H7 (cell line): ENCODE data around the gene DNAJC4. TPM values are rescaled to one million over a fixed set of nuclear protein-coding genes. Genes with fewer than 3 reads are reported as not detected.

Source experiments
- DNase-seq: peaks from one replicate; pipeline ENCODE4 v3.0.0; 2012
- H3K27me3 ChIP-seq: 2 replicates; pipeline ENCODE4 v1.6.0; 2011; ENCODE audit warnings: mild to moderate bottlenecking, low read length; ENCODE audit not compliant: control insufficient read depth, insufficient read depth
- H3K36me3 ChIP-seq: replicated peaks from 2 replicates; pipeline ENCODE4 v1.5.1; 2011; ENCODE audit warnings: low read length; ENCODE audit not compliant: control insufficient read depth, insufficient read depth
- H3K4me3 ChIP-seq: 2 replicates; pipeline ENCODE4 v1.5.1; 2011; ENCODE audit warnings: low read depth, mild to moderate bottlenecking, control low read depth, low read length, moderate library complexity; ENCODE audit not compliant: insufficient read depth
- total RNA-seq: library from RNA; depleted of rRNA; stranded (reverse); fragments of >200 nt; shearing (Covaris generic); gene quantifications from 2 replicates; pipeline ENCODE4 v1.2.3, GENCODE V29; 2014

Gene DNAJC4
- total RNA-seq, 1 experiment from 2014 or later: 12.0 TPM

DNA sequence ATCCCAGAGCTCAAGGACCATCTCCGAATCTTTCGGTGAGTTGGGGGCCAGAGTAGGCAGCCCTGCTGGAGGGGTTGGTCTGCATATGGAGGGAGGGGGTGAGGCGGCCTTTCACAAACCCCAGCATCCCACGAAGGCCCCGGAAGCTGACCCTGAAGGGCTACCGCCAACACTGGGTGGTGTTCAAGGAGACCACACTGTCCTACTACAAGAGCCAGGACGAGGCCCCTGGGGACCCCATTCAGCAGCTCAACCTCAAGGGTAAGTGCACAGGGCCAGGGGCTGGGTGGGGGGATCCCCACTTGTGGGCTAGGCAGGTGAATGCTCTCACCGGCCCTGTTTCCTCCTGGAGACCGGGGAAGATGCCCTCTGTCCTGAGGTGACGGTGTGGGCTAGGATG lies 10.6 kb upstream of the DNAJC4 start:
- no peaks in the 10 kb centered on the region for H3K27me3 ChIP-seq
- DNase-seq: no peak
- no peak overlapping the region for H3K4me3 ChIP-seq
- H3K36me3 ChIP-seq: no peaks in the 10 kb centered on the region; the same call in none of the 2 replicates

DNA sequence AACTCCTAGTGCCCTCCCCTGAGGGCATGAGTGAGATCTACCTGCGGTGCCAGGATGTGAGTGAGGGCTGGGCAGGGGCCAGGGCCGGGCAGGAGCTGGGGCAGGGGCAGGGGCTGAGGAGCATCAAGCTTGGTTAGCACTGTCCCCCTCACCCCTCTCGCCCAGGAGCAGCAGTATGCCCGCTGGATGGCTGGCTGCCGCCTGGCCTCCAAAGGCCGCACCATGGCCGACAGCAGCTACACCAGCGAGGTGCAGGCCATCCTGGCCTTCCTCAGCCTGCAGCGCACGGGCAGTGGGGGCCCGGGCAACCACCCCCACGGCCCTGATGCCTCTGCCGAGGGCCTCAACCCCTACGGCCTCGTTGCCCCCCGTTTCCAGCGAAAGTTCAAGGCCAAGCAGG lies 10.1 kb upstream of the DNAJC4 start:
- no peaks in the 10 kb centered on the region; the same call in none of the 2 replicates for H3K36me3 ChIP-seq
- H3K4me3 ChIP-seq: no peak overlapping the region
- H3K27me3 ChIP-seq: no peaks in the 10 kb centered on the region
- DNase-seq: no peak

DNA sequence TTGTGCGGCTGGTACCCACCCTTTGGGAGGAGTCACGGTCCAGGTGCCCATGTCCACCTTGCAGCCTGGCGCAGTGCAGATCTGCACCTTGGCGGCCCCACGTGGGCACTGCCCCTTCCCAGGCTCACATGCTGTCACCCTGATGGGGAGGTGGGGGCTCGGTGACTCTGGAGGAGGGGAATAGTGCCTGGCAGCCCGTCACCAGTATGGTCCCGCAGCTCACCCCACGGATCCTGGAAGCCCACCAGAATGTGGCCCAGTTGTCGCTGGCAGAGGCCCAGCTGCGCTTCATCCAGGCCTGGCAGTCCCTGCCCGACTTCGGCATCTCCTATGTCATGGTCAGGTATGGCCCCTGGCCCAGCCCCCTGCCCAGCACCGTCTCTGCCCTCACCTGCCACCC lies 9.6 kb upstream of the DNAJC4 start:
- Histone ChIP-seq H3K27me3 (no peaks in the 10 kb centered on the region), H3K4me3 (no peak overlapping the region), H3K36me3 (no peaks in the 10 kb centered on the region; the same call in none of the 2 replicates)
- DNase-seq: no peak

DNA sequence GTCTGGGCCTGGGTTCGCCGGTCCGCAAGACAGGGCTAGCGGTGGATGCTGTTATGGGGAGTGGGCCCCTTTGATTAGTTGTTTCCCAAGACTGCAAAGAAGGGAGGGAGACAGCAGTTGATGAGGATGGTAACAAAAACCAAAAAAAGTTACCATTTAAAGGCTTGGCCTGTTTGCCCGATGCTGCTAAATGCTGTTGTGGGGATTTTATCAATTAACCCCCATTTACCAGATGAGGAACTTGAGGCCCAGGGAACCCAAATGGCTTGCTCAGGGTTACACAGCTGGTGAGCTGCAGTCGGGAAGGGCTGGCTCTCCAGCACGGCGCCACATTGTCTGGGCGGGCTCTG lies 7.7 kb upstream of the DNAJC4 start:
- no peaks in the 10 kb centered on the region for H3K27me3 ChIP-seq
- DNase-seq: no peak
- H3K4me3 ChIP-seq: no peak overlapping the region
- H3K36me3 ChIP-seq: no peaks in the 10 kb centered on the region; the same call in none of the 2 replicates

DNA sequence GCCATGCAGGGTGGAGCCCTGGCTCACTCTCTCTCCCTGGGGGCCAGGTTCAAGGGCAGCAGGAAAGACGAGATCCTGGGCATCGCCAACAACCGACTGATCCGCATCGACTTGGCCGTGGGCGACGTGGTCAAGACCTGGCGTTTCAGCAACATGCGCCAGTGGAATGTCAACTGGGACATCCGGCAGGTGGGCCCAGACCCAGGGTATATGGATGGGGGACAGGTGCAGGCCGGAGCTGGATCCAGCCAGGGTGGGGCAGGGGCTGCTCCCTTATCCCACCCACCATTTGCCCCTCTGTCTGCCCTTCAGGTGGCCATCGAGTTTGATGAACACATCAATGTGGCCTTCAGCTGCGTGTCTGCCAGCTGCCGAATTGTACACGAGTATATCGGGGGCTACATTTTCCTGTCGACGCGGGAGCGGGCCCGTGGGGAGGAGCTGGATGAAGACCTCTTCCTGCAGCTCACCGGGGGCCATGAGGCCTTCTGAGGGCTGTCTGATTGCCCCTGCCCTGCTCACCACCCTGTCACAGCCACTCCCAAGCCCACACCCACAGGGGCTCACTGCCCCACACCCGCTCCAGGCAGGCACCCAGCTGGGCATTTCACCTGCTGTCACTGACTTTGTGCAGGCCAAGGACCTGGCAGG lies 7.2 kb upstream of the DNAJC4 start:
- H3K36me3 ChIP-seq: no peaks in the 10 kb centered on the region; the same call in none of the 2 replicates
- H3K27me3 ChIP-seq: no peaks in the 10 kb centered on the region
- DNase-seq: no peak
- H3K4me3 ChIP-seq: no peak overlapping the region

DNA sequence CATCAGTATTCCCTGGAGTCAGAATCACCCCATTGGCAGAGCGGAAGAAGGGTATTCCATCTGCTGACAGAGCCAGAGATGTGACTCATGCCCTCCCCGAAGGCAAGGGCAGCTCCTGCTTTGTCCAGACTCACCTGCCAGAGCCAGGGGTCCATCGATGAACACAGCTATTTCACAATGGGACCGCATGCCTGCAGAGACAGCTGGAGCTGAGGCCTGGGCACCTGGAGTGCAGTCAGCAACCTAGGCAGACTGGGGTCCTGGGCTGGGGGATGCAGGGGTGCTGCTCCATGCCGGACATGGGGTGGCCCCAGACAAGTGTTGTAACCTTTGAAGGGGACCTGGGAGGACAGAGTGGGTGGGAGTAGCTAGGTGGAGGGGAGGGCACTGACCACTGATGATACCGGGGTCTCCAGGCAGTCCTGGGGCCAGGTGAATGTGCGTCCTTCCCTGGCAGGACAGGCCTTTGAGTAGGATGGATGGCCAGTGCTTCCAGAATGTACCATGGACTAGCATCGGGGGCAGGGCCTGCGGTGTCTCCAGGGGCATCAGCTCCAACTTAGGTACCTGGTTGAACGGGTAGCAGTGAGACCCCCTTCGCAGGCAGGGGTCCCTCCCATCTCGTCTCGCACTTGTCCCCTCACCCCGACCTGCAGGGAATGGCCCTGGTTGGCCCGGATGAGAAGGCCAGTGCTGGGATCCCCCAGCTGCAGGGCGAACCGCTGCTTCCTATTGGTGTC lies 6.0 kb upstream of the DNAJC4 start:
- Histone ChIP-seq H3K27me3 (no peaks in the 10 kb centered on the region), H3K4me3 (no peak overlapping the region), H3K36me3 (no peaks in the 10 kb centered on the region; the same call in none of the 2 replicates)
- peak; percentile 49 for DNase-seq

DNA sequence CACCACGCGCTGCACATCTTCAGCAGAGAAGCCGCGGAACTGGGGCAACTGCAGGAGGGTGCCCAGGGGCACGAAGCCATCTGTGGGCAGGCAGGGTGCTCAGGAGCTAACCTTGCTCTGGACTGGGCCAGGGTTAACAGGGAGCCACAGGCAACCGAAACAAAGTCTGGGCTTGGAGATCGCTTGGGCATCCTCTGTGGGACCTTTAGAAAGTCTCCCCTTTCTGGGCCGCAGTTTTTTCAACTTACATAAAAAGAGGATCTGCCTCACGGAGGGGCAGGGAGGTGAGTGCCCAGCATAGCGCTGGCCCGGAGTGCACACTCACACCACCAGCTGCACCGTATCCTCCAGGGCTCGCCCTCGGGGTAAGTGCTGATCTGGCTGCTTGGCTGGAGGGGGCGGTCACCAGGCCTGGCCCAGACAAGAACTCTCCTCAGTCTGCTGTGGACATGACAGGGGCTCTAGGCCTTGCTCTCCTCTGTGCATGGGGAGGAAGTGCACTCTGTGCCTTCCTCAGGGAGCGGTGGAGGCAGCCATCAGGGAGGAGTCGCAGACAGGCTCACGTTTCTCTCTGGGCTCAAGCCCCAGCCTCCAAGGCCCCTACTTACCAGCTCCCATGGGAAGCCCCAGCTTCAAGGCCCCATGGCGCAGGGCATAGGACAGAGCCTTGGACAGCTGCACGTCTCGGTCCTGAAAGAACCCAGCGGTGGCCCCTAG lies 5.3 kb upstream of the DNAJC4 start:
- Histone ChIP-seq H3K36me3 (no peaks in the 10 kb centered on the region; the same call in none of the 2 replicates), H3K27me3 (no peaks in the 10 kb centered on the region), H3K4me3 (peak overlapping the region; percentile 81)
- DNase-seq: peak; percentile 72

DNA sequence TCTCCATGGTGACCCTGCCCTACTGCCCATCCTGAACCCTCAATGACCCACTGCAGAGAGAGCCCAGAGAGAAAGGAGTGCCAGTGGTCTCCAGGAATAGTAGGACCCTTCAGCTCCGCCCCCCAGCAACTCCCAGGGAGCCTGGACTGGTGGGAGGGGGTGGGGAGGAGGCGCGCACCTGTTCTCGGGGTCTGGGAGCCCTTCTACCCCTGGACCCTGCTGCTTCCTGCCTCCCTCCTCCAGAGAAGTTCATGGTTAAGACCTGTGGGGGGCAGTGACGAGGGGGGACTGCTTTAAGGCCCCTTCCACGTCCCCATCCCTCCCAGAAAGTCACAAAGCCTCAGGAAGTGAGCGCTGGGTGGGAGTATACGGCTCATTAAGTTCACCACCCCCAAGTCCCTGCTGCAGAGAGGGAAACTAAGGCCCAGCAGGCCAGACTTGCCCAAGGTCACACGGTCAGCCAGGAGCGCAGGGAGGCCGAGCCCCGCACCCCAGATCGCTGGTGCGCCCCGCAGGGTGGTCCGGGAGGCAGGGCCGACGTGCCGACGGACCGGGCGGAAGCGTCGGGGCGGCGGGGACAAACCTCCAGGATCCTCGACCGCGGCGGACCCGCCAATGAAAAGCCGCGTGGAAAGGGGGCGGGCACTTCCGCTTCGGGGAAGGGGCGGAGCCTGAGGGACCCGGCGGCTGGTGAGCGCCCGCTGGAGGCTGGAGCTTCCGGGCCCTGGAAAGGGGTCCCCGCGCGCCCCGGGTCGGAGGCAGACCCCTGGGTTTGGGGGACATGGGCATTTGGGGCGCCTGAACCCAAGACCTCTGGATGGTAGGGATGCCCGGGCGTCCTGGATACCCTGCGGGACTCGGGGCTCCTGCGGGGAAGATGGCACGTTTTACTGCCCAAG lies 4.5 kb upstream of the DNAJC4 start, which contains the start of the genes NUDT22 and TRPT1:
Gene NUDT22, plus strand, starts transcription at position 667 of the 899 bp plus-strand sequence. CDS start 379 bp downstream, outside the sequence.
Gene TRPT1, minus strand, starts transcription at position 579 of the 899 bp plus-strand sequence. Its CDS starts 326 bp downstream, at position 253.
- Histone ChIP-seq H3K4me3 (peak within 1 kb of the TSS; percentile 81), H3K36me3 (no peaks in the 10 kb centered on the region; the same call in none of the 2 replicates), H3K27me3 (no peaks in the 10 kb centered on the region)
- peak; percentile 99 for DNase-seq

DNA sequence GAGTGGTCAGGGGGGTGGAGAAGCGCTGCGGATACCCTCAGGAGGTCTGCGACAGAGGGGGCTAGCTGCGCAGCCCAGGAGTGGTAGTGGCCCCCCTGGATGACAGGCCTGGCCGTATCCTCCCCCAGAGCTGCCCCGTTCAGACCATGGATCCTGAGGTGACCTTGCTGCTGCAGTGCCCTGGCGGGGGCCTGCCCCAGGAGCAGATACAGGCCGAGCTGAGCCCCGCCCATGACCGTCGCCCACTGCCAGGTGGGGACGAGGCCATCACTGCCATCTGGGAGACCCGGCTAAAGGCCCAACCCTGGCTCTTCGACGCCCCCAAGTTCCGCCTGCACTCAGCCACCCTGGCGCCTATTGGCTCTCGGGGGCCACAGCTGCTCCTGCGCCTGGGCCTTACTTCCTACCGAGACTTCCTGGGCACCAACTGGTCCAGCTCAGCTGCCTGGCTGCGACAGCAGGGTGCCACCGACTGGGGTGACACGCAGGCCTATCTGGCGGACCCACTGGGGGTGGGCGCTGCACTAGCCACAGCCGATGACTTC lies 3.8 kb upstream of the DNAJC4 start:
- no peak for DNase-seq
- no peaks in the 10 kb centered on the region; the same call in 1 of the 2 replicates for H3K27me3 ChIP-seq

DNA sequence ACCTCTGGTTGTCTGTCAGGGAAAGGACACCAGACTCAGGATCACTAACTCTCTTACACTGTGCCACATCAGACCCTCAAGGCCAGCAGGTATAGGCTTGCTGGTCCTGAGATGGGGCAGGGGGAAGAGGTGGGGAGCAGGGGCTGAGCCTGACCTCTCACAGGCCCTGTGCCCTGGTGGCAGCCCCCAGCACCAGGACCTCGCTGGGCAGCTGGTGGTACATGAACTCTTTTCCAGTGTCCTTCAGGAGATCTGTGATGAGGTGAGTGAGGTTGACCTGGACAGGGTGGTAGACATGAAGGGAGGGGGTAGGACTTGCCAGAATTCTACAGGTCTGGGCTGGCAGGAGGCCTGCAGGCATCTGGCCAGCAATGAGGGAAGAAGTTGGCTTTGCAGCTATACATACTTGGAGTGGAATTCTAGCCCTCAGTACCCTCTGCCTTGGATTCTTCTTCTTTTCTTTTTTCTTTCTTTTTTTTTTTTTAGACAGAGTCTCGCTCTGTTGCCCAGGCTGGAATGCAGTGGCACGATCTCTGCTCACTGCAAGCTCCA lies 2.9 kb upstream of the DNAJC4 start:
- H3K4me3 ChIP-seq: no peak overlapping the region
- no peaks in the 10 kb centered on the region; the same call in 1 of the 2 replicates for H3K27me3 ChIP-seq
- no peak for DNase-seq
- H3K36me3 ChIP-seq: no peaks in the 10 kb centered on the region; the same call in none of the 2 replicates

More for the DNA sequence above, 3.8 kb upstream of the DNAJC4 start:
- Histone ChIP-seq H3K4me3 (peak overlapping the region; percentile 81), H3K36me3 (no peaks in the 10 kb centered on the region; the same call in none of the 2 replicates)

DNA sequence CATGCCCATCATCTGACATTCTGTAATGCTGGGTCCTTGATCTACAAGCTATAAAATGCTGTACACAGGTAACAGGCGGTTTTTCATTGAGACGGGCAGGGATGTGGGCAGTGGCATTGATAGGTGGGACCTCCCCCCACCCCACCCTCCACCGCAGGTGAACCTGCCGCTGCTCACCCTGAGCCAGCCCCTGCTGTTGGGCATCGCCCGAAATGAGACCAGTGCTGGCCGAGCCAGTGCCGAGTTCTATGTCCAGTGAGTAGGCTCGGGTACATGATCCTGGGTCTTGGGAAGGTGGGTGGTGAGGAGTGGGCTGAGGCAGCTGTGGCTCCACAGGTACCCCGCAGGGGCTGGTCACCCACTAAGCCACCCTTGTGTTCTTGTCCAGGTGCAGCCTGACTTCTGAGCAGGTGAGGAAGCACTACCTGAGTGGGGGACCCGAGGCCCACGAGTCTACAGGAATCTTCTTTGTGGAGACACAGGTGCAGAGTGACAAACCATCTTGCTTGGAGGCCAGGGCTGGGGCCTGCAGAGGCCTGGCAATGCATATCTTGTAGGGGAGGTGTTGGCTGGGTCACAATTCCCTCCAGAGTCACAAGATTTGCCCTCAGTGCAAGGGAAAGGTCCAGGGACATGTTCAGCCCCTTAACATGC lies 1.1 kb upstream of the DNAJC4 start:
- Histone ChIP-seq H3K4me3 (no peak overlapping the region), H3K36me3 (no peaks in the 10 kb centered on the region), H3K27me3 (peaks cover 10% of the 10 kb centered on the region; the same call in 1 of the 2 replicates)
- no peak for DNase-seq

DNA sequence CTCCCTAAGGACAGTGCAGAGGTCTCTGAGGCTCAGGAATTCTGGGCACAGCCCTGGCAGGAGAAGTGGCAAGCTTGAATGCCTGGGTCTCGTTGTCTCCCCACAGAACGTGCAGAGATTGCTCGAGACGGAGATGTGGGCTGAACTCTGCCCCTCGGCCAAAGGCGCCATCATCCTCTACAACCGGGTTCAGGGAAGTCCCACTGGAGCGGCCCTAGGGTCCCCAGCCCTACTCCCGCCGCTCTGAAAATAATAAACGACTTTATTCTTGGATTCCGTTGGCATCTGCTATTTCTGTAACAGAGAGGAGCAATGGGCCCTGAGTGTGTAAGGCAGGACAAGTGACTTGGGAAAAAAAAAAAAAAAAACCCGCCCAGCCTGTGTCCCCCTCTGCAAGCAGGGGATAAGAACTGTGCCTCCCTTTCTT lies 591 bp upstream of the DNAJC4 start:
- no peaks in the 10 kb centered on the region for H3K36me3 ChIP-seq
- H3K4me3 ChIP-seq: peak overlapping the region; percentile 80
- DNase-seq: no peak
- H3K27me3 ChIP-seq: peaks cover 10% of the 10 kb centered on the region; the same call in 1 of the 2 replicates

DNA sequence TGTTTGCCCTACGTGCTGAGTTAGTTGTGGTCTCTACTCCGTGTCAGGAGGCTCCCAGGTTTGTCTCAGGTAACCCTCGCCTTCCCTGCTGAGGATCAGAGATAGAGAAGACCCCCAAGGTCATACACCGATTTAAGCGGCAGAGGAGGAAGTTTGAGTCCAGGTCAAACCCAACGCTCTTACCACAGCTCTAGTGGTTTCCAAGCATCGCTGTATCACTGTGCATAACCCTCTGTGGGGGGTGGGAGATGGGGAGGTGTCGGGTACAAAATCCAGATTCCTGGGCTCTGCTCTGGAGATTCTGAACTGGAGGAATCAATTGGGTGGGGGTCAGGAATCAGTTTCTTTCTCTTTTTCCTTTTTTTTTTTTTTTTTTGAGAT lies 627 bp downstream of the DNAJC4 start:
- peak overlapping the region; percentile 80 for H3K4me3 ChIP-seq
- no peak for DNase-seq
- H3K36me3 ChIP-seq: no peaks in the 10 kb centered on the region
- H3K27me3 ChIP-seq: peaks cover 10% of the 10 kb centered on the region; the same call in 1 of the 2 replicates
